RWPE2 (cell line): ENCODE data around the gene ADRA2C.

Source experiments
- ATAC-seq: fragments of 200-7000 bp; cut with Tn5 transposase; 3 replicates; pipeline ENCODE4 v1.9.1; 2021; ENCODE audit warnings: low read depth
- DNase-seq: peaks from one replicate; pipeline ENCODE4 v3.0.0-alpha.2; 2020; ENCODE audit warnings: low spot score
- H3K27ac ChIP-seq: fragments of 450-650 bp; 2 replicates; pipeline ENCODE4 v1.5.1; 2017; ENCODE audit warnings: mild to moderate bottlenecking; ENCODE audit not compliant: poor library complexity, severe bottlenecking
- H3K27me3 ChIP-seq: fragments of 250-450 bp; sonication (Bioruptor Pico); 2 replicates; pipeline ENCODE4 v1.5.1; 2021; ENCODE audit warnings: mild to moderate bottlenecking, moderate library complexity; ENCODE audit not compliant: insufficient read depth, poor library complexity, severe bottlenecking
- H3K36me3 ChIP-seq: fragments of 250-450 bp; sonication (Bioruptor Pico); 2 replicates; pipeline ENCODE4 v1.5.1; 2020; ENCODE audit warnings: low read depth, mild to moderate bottlenecking, moderate library complexity
- H3K4me1 ChIP-seq: fragments of 250-450 bp; sonication (Bioruptor Pico); 2 replicates; pipeline ENCODE4 v1.5.1; 2021; ENCODE audit warnings: mild to moderate bottlenecking, moderate library complexity; ENCODE audit not compliant: insufficient read depth, poor library complexity, severe bottlenecking
- H3K4me3 ChIP-seq: fragments of 250-450 bp; sonication (Bioruptor Pico); 2 replicates; pipeline ENCODE4 v1.5.1; 2021; ENCODE audit warnings: mild to moderate bottlenecking, moderate library complexity; ENCODE audit not compliant: severe bottlenecking
- H3K9me3 ChIP-seq: fragments of 250-450 bp; sonication (Bioruptor Pico); 2 replicates; pipeline ENCODE4 v1.5.1; 2021; ENCODE audit warnings: mild to moderate bottlenecking, moderate library complexity; ENCODE audit not compliant: severe bottlenecking
- CTCF ChIP-seq: fragments of 450-650 bp; IDR thresholded peaks from one replicate; pipeline ENCODE4 v1.5.1; 2017; ENCODE audit warnings: mild to moderate bottlenecking, moderate library complexity; ENCODE audit not compliant: poor library complexity, severe bottlenecking

Gene ADRA2C

GRCh38 chr4:3788366-3788660, 22.1 kb downstream of the ADRA2C start:
- H3K9me3 ChIP-seq, result no peaks in the 10 kb centered on the region
- peaks cover 1% of the 10 kb centered on the region for H3K27me3 ChIP-seq
- no peak overlapping the region for H3K4me3 ChIP-seq
- no peak overlapping the region for H3K27ac ChIP-seq
- no peak for TF ChIP-seq CTCF
- H3K36me3 ChIP-seq, result no peaks in the 10 kb centered on the region
- H3K4me1 ChIP-seq, result no peaks in the 10 kb centered on the region
- no peak for ATAC-seq
- DNase-seq, result no peak

GRCh38 chr4:3789587-3789986, 23.4 kb downstream of the ADRA2C start:
- Histone ChIP-seq H3K4me3 (no peak overlapping the region), H3K27ac (no peak overlapping the region), H3K36me3 (no peaks in the 10 kb centered on the region), H3K9me3 (no peaks in the 10 kb centered on the region), H3K4me1 (no peaks in the 10 kb centered on the region), H3K27me3 (no peaks in the 10 kb centered on the region)
- ATAC-seq, result no peak
- TF ChIP-seq CTCF, result no peak
- no peak for DNase-seq

GRCh38 chr4:3790006-3790561, 23.9 kb downstream of the ADRA2C start:
- DNase-seq (no peak), ATAC-seq (no peak)
- H3K9me3 ChIP-seq, result no peaks in the 10 kb centered on the region
- TF ChIP-seq CTCF, result no peak
- H3K36me3 ChIP-seq, result no peaks in the 10 kb centered on the region
- no peak overlapping the region for H3K4me3 ChIP-seq
- H3K4me1 ChIP-seq, result no peaks in the 10 kb centered on the region
- no peaks in the 10 kb centered on the region for H3K27me3 ChIP-seq
- H3K27ac ChIP-seq, result no peak overlapping the region

- no peak overlapping the region for H3K4me3 ChIP-seq
- H3K27ac ChIP-seq, result no peak overlapping the region
- TF ChIP-seq CTCF, result no peak
- no peaks in the 10 kb centered on the region for H3K9me3 ChIP-seq
- no peak for DNase-seq
- H3K27me3 ChIP-seq, result no peaks in the 10 kb centered on the region
- H3K36me3 ChIP-seq, result no peaks in the 10 kb centered on the region
- no peaks in the 10 kb centered on the region for H3K4me1 ChIP-seq
- ATAC-seq, result no peak
Measured at GRCh38 chr4:3791256-3791655, 25.1 kb downstream of the ADRA2C start.

- no peak for DNase-seq
- H3K27me3 ChIP-seq, result no peaks in the 10 kb centered on the region
- H3K27ac ChIP-seq, result no peak overlapping the region
Measured at GRCh38 chr4:3791910-3792542, 25.8 kb downstream of the ADRA2C start.

More at GRCh38 chr4:3791910-3792542, 25.8 kb downstream of the ADRA2C start:
- no peak overlapping the region for H3K4me3 ChIP-seq
- no peaks in the 10 kb centered on the region for H3K36me3 ChIP-seq
- TF ChIP-seq CTCF, result no peak
- no peaks in the 10 kb centered on the region for H3K9me3 ChIP-seq
- peak; percentile 67; the same call in 2 of the 3 replicates for ATAC-seq
- H3K4me1 ChIP-seq, result no peaks in the 10 kb centered on the region
